ENCODE results near the gene SLU7.
A peak's percentile ranks its signal among the peaks of the same experiment; 100 is the strongest.

SLU7 gene

DNA sequence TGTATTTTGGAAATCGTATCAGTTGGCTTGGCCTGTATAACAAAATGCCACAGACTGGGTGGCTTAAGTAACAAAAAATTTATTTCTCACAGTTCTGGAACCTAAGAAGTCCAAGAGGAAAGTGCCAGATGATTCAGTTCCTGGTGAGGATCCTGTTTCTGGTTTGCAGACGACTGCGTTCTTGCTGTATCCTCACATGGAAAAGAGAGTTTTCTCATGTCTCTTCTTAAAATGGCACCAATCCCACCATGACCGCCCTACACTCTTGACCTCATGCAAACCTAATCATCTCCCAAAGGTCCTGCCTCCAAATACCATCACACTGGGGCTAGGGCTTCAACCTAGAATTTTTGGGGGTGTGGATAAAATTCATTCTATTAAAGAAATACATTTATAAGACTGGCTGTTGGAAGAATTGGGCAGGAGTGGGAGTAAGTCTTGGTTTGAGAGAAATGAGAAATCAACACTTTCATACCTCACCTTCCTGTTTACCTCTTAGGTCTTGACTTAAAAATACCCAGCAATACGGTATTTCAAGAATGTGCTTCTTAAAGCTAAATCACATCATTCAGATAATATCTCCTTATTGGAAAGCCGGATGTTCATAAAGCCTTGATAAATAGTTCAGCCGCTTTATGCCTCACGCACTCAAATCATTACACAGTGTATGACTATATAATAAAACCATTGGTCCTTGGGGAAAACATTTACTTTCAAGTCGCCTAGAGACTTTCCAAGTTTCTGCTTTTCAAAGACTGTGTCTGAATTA lies 31.5 kb upstream of the SLU7 start:
- FAIRE-seq (peak; percentile 16), DNase-seq (ENCODE audit: insufficient read length, low spot score) (no peak)
- no peak for TF ChIP-seq CTCF (IDR thresholded peaks at IDR 0.05; ENCODE audit: insufficient read depth, missing control alignments)

- DNase-seq (ENCODE audit: insufficient read length, low spot score) (no peak), FAIRE-seq (no peak)
- no peak for TF ChIP-seq CTCF (IDR thresholded peaks at IDR 0.05; ENCODE audit: insufficient read depth, missing control alignments)
Measured at GRCh38 chr5:160449458-160449857, 30.6 kb upstream of the SLU7 start.

DNA sequence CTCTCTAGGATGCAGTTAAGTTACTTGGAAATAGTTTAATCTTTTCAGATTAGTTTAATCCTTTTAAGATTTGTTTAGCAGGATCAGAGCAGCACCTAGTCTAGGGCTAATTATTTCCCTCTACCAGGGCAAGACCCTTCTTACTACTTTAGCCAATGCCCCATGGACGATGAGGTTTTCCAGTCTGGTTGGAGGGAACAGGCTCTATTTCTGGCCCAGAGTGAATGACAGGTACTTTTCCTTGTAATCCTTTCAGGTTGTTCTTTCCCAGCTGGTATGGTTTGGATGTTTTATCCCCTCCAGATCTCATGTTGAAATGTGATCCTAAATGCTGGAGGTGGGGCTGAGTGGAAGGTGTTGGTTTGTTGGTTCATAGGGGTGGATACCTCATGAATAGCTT lies 30.0 kb upstream of the SLU7 start:
- peak; percentile 25 for FAIRE-seq
- TF ChIP-seq CTCF (IDR thresholded peaks at IDR 0.05; ENCODE audit: insufficient read depth, missing control alignments), result no peak
- DNase-seq (ENCODE audit: insufficient read length, low spot score), result no peak

DNA sequence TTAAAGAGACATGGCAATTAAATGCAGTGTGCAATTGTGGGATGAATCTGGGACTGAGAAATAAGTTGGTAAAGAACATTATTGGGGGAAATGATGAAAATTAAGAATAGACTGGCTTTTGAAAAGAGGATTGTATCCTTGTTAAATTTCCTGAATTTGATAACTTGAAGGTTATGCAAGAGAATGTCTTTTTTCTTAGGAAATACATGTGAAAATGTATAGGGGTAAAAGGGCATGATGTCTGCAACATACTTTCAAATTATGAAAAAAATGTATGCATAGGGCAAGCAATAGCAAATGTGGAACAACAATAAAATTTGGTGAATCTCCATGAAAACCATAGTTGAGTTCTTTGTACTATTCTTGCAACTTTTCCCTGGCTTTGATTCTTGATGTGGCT lies 26.9 kb upstream of the SLU7 start:
- DNase-seq (ENCODE audit: insufficient read length, low spot score), result no peak
- no peak for TF ChIP-seq CTCF (IDR thresholded peaks at IDR 0.05; ENCODE audit: insufficient read depth, missing control alignments)
- FAIRE-seq, result peak; percentile 83

DNA sequence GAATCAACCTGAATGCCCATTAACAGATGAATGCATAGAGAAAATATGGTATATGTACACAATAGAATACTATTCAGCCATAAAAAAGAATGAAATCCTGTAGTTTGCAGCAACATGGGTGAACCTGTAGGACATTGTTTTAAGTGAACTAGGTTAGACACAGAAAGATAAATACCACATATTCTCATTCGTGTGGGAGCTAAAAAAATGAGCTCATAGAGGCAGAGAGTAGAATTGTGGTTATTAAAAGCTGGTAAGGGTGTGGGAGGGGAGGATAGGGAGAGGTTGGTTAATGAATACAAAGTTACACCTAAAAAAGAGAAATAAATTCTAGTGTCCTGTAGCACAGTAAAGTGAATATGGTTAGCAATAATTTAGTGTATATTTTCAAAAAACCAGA lies 26.3 kb upstream of the SLU7 start:
- TF ChIP-seq CTCF (IDR thresholded peaks at IDR 0.05; ENCODE audit: insufficient read depth, missing control alignments), result no peak
- FAIRE-seq, result no peak
- DNase-seq (ENCODE audit: insufficient read length, low spot score), result no peak

DNA sequence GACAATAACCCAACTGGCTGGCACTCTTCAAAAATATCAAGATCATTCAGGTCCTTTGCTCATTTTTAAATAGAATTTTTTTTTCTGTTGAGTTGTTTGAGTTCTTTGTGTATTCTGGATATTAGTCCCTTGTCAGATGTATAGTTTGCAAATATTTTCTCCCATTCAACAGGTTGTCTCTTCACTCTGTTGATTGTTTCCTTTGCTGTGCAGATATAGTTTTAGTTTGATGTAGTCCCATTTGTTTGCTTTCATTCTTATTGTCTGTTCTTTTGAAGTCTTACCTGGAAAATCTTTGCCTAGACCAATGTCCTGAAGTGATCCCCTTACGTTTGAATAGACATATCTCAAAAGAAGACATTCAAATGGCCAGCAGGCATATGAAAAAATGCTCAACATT lies 25.5 kb upstream of the SLU7 start:
- FAIRE-seq (no peak), DNase-seq (ENCODE audit: insufficient read length, low spot score) (no peak)
- no peak for TF ChIP-seq CTCF (IDR thresholded peaks at IDR 0.05; ENCODE audit: insufficient read depth, missing control alignments)

DNA sequence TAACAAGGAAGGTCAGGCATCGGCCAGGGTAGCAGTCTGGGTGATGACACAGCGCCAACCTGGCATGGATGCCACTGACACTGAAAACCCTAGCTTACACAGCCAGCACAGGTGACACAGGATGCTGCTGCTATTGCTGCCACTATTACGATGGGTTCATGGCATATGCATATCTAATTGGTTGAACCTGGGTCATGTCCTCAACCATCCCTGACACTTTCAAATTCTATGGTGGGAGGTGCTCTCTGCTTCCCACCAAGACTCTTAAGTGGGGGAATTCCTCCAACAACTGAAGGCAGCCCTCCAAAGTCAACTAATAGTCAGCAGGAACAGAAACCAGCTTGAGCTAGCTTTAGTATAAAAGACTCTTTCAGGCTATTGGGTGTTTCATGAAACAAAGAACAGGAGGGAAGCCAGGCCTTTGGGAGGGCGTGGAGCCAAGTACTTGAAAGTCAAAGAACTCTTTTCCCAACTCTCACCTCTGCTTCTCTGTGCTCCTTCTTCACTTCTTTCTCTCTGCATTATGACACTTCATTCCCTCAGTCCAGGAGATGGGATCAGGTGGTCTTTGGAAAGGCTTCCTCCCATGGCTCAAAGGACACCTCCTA lies 24.0 kb upstream of the SLU7 start:
- TF ChIP-seq CTCF (IDR thresholded peaks at IDR 0.05; ENCODE audit: insufficient read depth, missing control alignments), result no peak
- no peak for DNase-seq (ENCODE audit: insufficient read length, low spot score)
- no peak for FAIRE-seq

Data from D721Med (cell line).